HEK293T (cell line): ENCODE data around the gene CFAP43.

ENCODE experiments used
- ARNT ChIP-seq: fragments of 450-650 bp; IDR thresholded peaks from 2 replicates; pipeline ENCODE4 v1.6.1; 2017; ENCODE audit warnings: mild to moderate bottlenecking
- BHLHE40 ChIP-seq: fragments of 450-650 bp; IDR thresholded peaks from 2 replicates; pipeline ENCODE4 v1.6.1; 2016; ENCODE audit warnings: mild to moderate bottlenecking, moderate library complexity, borderline replicate concordance
- CTBP1 ChIP-seq: fragments of 450-650 bp; IDR thresholded peaks from 2 replicates; pipeline ENCODE4 v1.6.1; 2016; ENCODE audit warnings: borderline replicate concordance
- ELF4 ChIP-seq: fragments of 450-650 bp; IDR thresholded peaks from 2 replicates; pipeline ENCODE4 v1.6.1; 2017; ENCODE audit warnings: antibody characterized with exemption
- FOXA1 ChIP-seq: fragments of 450-650 bp; IDR thresholded peaks from 2 replicates; pipeline ENCODE4 v1.6.1; 2016; ENCODE audit warnings: mild to moderate bottlenecking
- FOXK2 ChIP-seq: fragments of 450-650 bp; IDR thresholded peaks from 2 replicates; pipeline ENCODE4 v1.6.1; 2016; ENCODE audit warnings: mild to moderate bottlenecking
- FOXM1 ChIP-seq: fragments of 450-650 bp; IDR thresholded peaks from 2 replicates; pipeline ENCODE4 v1.6.1; 2017; ENCODE audit warnings: mild to moderate bottlenecking, borderline replicate concordance
- HDGF ChIP-seq: fragments of 450-650 bp; IDR thresholded peaks from 2 replicates; pipeline ENCODE4 v1.6.1; 2017; ENCODE audit warnings: antibody characterized with exemption, borderline replicate concordance
- NFRKB ChIP-seq: fragments of 450-650 bp; IDR thresholded peaks from 2 replicates; pipeline ENCODE4 v1.6.1; 2016; ENCODE audit warnings: mild to moderate bottlenecking, moderate library complexity
- SP1 ChIP-seq: fragments of 450-650 bp; IDR thresholded peaks from 2 replicates; pipeline ENCODE4 v1.6.1; 2017
- SUZ12 ChIP-seq: fragments of 450-650 bp; IDR thresholded peaks from 2 replicates; pipeline ENCODE4 v1.6.1; 2016; ENCODE audit warnings: mild to moderate bottlenecking
- ZNF384 ChIP-seq: fragments of 450-650 bp; IDR thresholded peaks from 2 replicates; pipeline ENCODE4 v1.6.1; 2016
- TF ChIP-seq, protein P1 (sequence below): fragments of 450-650 bp; IDR thresholded peaks from 2 replicates; pipeline ENCODE4 v1.6.1; 2016

DNA sequence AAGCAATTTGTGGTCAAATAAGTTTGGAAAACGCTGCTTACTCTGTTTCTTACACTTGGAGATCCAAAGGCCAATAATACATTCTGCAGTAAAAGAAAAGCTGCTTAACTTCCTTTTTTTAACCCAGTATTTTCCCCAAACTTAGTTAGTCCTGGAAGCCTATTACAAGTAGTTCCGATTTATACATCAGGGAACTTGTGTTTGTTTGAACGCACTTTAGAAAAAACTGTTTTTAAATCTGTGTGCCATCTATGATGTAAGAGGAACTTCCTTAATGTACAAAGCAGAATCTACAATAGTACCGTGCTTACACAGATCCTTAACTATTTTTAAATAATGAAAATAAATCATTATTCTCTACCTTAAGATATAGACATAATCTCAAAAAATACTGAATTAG lies 87.2 kb downstream of the CFAP43 start:
- no peak for TF ChIP-seq NFRKB
- no peak for TF ChIP-seq ZNF384
- no peak for TF ChIP-seq SUZ12
- no peak for TF ChIP-seq HDGF
- no peak for TF ChIP-seq SP1
- no peak for TF ChIP-seq ARNT
- no peak for TF ChIP-seq CTBP1
- no peak for TF ChIP-seq FOXK2
- TF ChIP-seq FOXA1, result no peak
- TF ChIP-seq BHLHE40, result no peak
- no peak for TF ChIP-seq ELF4
- TF ChIP-seq FOXM1, result no peak
- TF ChIP-seq, protein P1, sequence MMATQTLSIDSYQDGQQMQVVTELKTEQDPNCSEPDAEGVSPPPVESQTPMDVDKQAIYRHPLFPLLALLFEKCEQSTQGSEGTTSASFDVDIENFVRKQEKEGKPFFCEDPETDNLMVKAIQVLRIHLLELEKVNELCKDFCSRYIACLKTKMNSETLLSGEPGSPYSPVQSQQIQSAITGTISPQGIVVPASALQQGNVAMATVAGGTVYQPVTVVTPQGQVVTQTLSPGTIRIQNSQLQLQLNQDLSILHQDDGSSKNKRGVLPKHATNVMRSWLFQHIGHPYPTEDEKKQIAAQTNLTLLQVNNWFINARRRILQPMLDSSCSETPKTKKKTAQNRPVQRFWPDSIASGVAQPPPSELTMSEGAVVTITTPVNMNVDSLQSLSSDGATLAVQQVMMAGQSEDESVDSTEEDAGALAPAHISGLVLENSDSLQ, result no peak
